ENCODE results near the gene NOL4L.

GRCh38 chr20:32508775-32509119, 76.4 kb downstream of the NOL4L start:
- TF ChIP-seq CTCF (IDR thresholded peaks at IDR 0.05) (no peak), EZH2 (IDR thresholded peaks at IDR 0.05) (no peak), EZH2phosphoT487 (IDR thresholded peaks at IDR 0.05) (no peak)

Data from neural progenitor cell (in vitro differentiated cells).